ENCODE data around the gene SCNN1A.

DNA sequence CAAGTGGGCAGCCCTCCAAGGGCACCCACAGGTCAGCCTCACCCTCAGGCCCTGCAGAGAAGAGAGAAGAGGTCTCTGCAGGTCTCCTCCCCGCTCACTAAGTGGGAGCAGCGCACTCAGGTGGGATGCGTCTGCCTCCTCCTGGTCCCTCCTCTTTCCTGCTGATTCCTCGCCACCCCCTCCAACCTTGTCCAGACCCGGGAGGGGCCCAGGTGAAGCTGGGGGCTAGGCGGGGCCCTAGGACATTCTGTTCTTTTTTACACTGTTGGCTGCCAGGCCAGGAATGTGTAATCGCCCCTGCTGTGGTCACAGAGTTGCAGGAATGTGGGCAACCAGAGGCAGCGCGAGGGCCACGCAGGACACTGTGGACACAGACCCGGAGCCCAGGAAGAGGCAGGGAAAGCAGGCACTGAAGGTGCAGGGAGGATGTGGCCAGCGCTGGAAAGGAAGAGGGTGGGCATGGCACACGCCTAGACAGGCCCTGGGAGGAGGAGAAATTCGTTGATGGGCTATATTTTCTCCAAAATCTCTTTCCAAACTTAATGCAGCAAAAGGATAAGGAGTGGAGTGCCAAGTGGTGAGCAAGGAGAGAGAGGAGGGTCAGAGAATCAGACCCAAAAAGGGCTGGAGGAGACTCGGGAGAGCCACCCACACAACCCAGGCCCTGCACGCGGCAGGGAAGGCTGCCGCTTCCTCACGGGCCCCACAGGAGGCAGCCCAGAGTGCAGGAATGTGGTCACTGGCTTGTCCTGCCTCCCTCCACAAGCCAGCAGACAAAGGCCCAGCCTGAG, 911 bp upstream of the SCNN1A start:
- TF ChIP-seq, protein P1, sequence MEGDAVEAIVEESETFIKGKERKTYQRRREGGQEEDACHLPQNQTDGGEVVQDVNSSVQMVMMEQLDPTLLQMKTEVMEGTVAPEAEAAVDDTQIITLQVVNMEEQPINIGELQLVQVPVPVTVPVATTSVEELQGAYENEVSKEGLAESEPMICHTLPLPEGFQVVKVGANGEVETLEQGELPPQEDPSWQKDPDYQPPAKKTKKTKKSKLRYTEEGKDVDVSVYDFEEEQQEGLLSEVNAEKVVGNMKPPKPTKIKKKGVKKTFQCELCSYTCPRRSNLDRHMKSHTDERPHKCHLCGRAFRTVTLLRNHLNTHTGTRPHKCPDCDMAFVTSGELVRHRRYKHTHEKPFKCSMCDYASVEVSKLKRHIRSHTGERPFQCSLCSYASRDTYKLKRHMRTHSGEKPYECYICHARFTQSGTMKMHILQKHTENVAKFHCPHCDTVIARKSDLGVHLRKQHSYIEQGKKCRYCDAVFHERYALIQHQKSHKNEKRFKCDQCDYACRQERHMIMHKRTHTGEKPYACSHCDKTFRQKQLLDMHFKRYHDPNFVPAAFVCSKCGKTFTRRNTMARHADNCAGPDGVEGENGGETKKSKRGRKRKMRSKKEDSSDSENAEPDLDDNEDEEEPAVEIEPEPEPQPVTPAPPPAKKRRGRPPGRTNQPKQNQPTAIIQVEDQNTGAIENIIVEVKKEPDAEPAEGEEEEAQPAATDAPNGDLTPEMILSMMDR (IDR thresholded peaks at IDR 0.05) = peak in 3 of 4 experiments; percentile 27 to 59 (median 51)
- TF ChIP-seq POLR2A (IDR thresholded peaks at IDR 0.05) = peak in 1 of 2 donors; percentile 16
